GM19467 (cell line): ENCODE data around the gene ITGBL1.

Experiments
- ATAC-seq: cut with Tn5 transposase; IDR thresholded peaks from one replicate; pipeline ENCODE4 v1.9.1; 2021; ENCODE audit warnings: mild to moderate bottlenecking, moderate library complexity; ENCODE audit not compliant: unreplicated experiment

Gene ITGBL1

GRCh38 chr13:101450749-101451130 lies 1.7 kb upstream of the ITGBL1 start:
- no peak for ATAC-seq

GRCh38 chr13:101451641-101452040 lies 834 bp upstream of the ITGBL1 start:
- ATAC-seq: no peak

- peak; percentile 28 for ATAC-seq
These were observed 1.3 kb downstream of the ITGBL1 start for GRCh38 chr13:101453784-101454201.

- no peak for ATAC-seq
These were observed 2.3 kb downstream of the ITGBL1 start for GRCh38 chr13:101454767-101455166.

- no peak for ATAC-seq
These were observed 3.4 kb downstream of the ITGBL1 start for GRCh38 chr13:101455863-101456262.

- ATAC-seq: no peak
These were observed 4.7 kb downstream of the ITGBL1 start for GRCh38 chr13:101457176-101457575.

GRCh38 chr13:101465877-101466276 lies 13.4 kb downstream of the ITGBL1 start:
- ATAC-seq: no peak

GRCh38 chr13:101467415-101467814 lies 14.9 kb downstream of the ITGBL1 start:
- no peak for ATAC-seq

GRCh38 chr13:101473458-101473857 lies 21.0 kb downstream of the ITGBL1 start:
- no peak for ATAC-seq

- ATAC-seq: no peak
These were observed 22.0 kb downstream of the ITGBL1 start for GRCh38 chr13:101474419-101474957.

- no peak for ATAC-seq
These were observed 23.1 kb downstream of the ITGBL1 start for GRCh38 chr13:101475536-101475935.

GRCh38 chr13:101481421-101481820 lies 28.9 kb downstream of the ITGBL1 start:
- ATAC-seq: no peak

- no peak for ATAC-seq
These were observed 34.4 kb downstream of the ITGBL1 start for GRCh38 chr13:101486708-101487437.

GRCh38 chr13:101487438-101487830 lies 35.0 kb downstream of the ITGBL1 start:
- ATAC-seq: no peak

GRCh38 chr13:101488734-101489133 lies 36.3 kb downstream of the ITGBL1 start:
- no peak for ATAC-seq

- no peak for ATAC-seq
These were observed 37.3 kb downstream of the ITGBL1 start for GRCh38 chr13:101489643-101490405.

- no peak for ATAC-seq
These were observed 38.0 kb downstream of the ITGBL1 start for GRCh38 chr13:101490406-101491015.

GRCh38 chr13:101492251-101492910 lies 39.9 kb downstream of the ITGBL1 start:
- no peak for ATAC-seq

- ATAC-seq: no peak
These were observed 41.1 kb downstream of the ITGBL1 start for GRCh38 chr13:101493541-101493940.

- ATAC-seq: no peak
These were observed 46.9 kb downstream of the ITGBL1 start for GRCh38 chr13:101499406-101499805.

GRCh38 chr13:101502618-101503017 lies 50.1 kb downstream of the ITGBL1 start:
- ATAC-seq: no peak
